Endothelial cell (in vitro differentiated cells): ENCODE measurements around the gene FAM131C. TPM values are rescaled to one million over a fixed set of nuclear protein-coding genes. Genes with fewer than 3 reads are reported as not detected.

Source experiments
- DNase-seq: peaks from one replicate; pipeline ENCODE4 v3.0.0; 2021; ENCODE audit warnings: low spot score
- H3K27ac Mint-ChIP-seq: one replicate; pipeline ENCODE4 v1.8.0; 2021; ENCODE audit warnings: mixed read lengths, inconsistent platforms; ENCODE audit not compliant: unreplicated experiment
- H3K27me3 Mint-ChIP-seq: one replicate; pipeline ENCODE4 v1.8.0; 2021; ENCODE audit warnings: mild to moderate bottlenecking, moderate library complexity, mixed read lengths, inconsistent platforms; ENCODE audit not compliant: unreplicated experiment
- H3K36me3 Mint-ChIP-seq: one replicate; pipeline ENCODE4 v1.8.0; 2021; ENCODE audit warnings: mild to moderate bottlenecking, low read depth, mixed read lengths, inconsistent platforms; ENCODE audit not compliant: unreplicated experiment
- H3K4me1 Mint-ChIP-seq: one replicate; pipeline ENCODE4 v1.8.0; 2021; ENCODE audit warnings: mild to moderate bottlenecking, mixed read lengths, inconsistent platforms; ENCODE audit not compliant: unreplicated experiment
- H3K4me3 Mint-ChIP-seq: one replicate; pipeline ENCODE4 v1.8.0; 2021; ENCODE audit warnings: mild to moderate bottlenecking, mixed read lengths, inconsistent platforms; ENCODE audit not compliant: unreplicated experiment
- H3K9me3 Mint-ChIP-seq: one replicate; pipeline ENCODE4 v1.8.0; 2021; ENCODE audit warnings: mixed read lengths, inconsistent platforms; ENCODE audit not compliant: unreplicated experiment
- total RNA-seq: library from RNA; stranded (reverse); fragmentation: NEBNext Ultra II Directional; extraction: Animal tissue kit (Norgen Biotek cat#: 25700); gene quantifications from one replicate; pipeline ENCODE4 v1.2.1, GENCODE V29; 2021; ENCODE audit not compliant: unreplicated experiment
- TF ChIP-seq, protein P1 (sequence below): fragments of 200-600 bp; sonication (generic); IDR thresholded peaks from one replicate; pipeline ENCODE4 v1.5.0; 2021; ENCODE audit warnings: antibody characterized with exemption; ENCODE audit not compliant: unreplicated experiment

FAM131C gene
- total RNA-seq, 1 donor from 2014 or later, result 0.56 TPM

DNA sequence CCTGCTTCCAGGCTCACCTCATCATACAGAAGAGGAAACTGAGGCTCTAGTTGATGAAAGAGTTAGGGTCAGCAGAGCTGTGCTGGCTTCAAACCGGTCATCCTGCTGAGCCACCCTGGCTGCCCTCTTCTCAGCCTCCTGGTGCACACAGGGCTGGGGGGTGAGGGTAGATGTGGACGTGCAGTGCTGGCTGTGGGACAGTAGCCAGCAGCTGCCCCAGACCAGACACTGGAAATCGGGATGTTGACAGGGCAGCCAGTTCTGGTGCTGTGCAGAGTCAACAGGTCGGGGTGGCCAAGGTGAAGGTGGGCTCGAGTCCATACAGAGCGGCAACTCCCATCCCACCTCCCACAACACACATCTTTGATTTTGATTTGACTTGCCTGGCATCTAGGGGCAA, 53.1 kb downstream of the FAM131C start:
- Mint-ChIP-seq H3K27me3 (peaks cover 14% of the 10 kb centered on the region), H3K27ac (no peak overlapping the region), H3K4me3 (no peak overlapping the region), H3K4me1 (no peaks in the 10 kb centered on the region), H3K36me3 (no peaks in the 10 kb centered on the region), H3K9me3 (no peaks in the 10 kb centered on the region)
- TF ChIP-seq, protein P1, sequence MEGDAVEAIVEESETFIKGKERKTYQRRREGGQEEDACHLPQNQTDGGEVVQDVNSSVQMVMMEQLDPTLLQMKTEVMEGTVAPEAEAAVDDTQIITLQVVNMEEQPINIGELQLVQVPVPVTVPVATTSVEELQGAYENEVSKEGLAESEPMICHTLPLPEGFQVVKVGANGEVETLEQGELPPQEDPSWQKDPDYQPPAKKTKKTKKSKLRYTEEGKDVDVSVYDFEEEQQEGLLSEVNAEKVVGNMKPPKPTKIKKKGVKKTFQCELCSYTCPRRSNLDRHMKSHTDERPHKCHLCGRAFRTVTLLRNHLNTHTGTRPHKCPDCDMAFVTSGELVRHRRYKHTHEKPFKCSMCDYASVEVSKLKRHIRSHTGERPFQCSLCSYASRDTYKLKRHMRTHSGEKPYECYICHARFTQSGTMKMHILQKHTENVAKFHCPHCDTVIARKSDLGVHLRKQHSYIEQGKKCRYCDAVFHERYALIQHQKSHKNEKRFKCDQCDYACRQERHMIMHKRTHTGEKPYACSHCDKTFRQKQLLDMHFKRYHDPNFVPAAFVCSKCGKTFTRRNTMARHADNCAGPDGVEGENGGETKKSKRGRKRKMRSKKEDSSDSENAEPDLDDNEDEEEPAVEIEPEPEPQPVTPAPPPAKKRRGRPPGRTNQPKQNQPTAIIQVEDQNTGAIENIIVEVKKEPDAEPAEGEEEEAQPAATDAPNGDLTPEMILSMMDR, result no peak
- DNase-seq, result no peak

DNA sequence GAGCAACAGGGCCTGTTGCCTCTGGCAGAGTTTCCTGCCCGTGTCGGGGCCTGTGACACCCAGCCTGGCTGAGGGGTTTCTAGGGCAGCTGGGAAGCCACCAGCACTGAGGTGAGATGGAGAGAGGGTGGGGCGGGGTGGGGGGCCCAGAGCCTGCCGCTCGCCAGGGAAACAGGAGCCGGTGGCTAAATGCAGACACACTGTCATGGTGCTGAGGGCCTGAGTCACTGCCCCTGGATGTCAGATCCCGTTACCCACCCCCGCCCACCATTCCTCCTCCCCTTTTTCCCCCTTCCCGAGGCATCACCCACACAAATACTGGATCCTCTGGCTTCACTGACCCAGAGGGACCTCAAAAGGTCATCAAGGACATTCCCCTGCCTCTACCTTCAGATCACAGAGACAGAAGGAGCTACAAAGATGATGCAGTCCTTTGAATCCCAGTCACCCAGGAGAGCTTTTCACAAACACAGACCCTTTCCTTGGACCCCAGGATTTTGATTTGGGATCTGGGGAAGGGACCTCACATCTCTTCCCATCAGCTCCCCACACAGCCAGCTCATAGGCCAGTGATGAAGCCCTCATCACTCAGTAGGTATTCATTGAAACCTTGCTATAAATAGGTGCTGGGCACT, 53.7 kb downstream of the FAM131C start:
- Mint-ChIP-seq H3K9me3 (no peaks in the 10 kb centered on the region), H3K27ac (peak overlapping the region; percentile 31), H3K36me3 (no peaks in the 10 kb centered on the region), H3K27me3 (peaks cover 13% of the 10 kb centered on the region), H3K4me3 (no peak overlapping the region), H3K4me1 (no peaks in the 10 kb centered on the region)
- DNase-seq, result no peak
- TF ChIP-seq, protein P1, result no peak

DNA sequence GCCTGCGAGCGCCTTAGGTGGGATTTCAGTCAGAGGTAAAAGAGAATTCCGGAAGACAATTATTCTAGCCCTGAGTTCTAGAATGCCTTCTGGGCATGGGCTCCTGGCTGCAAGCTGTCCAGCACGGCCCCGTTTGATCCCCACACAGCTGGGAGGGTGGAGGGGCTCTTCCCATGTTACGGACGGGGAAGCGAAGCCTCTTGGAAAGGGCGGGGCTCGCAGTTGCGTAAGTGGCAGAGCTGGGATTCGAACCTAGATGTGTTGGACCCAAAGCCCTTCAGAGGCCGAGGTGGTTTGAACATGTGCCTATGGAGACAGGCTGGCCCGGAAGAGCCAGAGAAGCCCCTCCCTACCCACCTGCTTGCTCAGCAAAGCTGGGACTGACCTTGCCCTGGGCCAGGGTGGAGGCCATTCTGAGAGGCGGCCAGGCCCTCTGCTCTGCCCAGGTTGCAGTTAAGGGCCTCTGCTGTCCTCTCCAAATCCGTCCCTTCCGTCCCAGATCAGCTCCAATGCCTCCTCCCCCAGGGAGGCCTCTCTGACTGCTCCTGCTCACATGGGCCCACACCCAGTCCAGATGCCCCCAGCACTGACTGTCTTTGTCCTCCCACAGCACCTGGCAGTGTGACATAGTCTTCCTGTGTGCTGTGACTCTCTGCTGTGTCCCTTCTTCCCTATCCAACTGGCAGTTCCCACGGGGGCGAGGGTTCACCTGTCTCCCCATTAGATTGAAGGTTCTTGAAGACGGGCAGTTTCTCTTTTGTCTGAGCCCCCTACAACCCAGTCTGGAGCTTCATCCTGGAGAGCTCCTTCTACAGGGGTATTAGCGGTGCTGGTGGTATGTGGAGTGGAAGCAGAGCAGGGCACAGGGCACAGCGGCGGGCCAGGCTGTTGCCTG, 54.5 kb downstream of the FAM131C start:
- H3K4me3 Mint-ChIP-seq, result no peak overlapping the region
- DNase-seq, result no peak

DNA sequence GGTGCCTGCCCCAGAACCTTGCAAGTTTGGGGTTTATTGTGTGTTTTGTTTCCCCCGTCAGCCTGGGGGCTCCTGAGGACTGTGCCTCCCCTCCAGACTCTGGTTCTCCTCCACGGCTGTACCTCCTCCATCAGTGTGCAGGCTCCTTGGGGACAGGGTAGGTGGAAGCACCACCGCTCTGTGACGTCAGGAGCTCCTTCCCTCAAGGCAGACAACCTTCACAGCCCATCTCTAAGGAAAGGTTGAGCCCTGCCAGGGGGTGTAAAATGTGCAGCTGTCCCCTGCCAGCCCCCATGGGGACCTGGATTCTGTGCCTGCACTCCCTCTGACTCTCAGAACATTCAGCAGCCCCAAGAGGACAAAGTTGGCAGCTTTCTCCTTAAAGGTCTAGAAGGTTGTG, 55.1 kb downstream of the FAM131C start:
- no peak for DNase-seq
- H3K9me3 Mint-ChIP-seq, result no peaks in the 10 kb centered on the region
- H3K27ac Mint-ChIP-seq, result no peak overlapping the region
- TF ChIP-seq, protein P1, result no peak
- H3K4me1 Mint-ChIP-seq, result no peaks in the 10 kb centered on the region
- peaks cover 10% of the 10 kb centered on the region for H3K27me3 Mint-ChIP-seq
- no peak overlapping the region for H3K4me3 Mint-ChIP-seq
- H3K36me3 Mint-ChIP-seq, result peaks cover 3% of the 10 kb centered on the region

More for the DNA sequence above, 54.5 kb downstream of the FAM131C start:
- peaks cover 10% of the 10 kb centered on the region for H3K27me3 Mint-ChIP-seq
- TF ChIP-seq, protein P1, result no peak
- H3K4me1 Mint-ChIP-seq, result no peaks in the 10 kb centered on the region
- peak overlapping the region; percentile 23 for H3K27ac Mint-ChIP-seq
- no peaks in the 10 kb centered on the region for H3K9me3 Mint-ChIP-seq
- H3K36me3 Mint-ChIP-seq, result peaks cover 3% of the 10 kb centered on the region
